ENCODE results near the gene NOL4L.

Gene NOL4L

DNA sequence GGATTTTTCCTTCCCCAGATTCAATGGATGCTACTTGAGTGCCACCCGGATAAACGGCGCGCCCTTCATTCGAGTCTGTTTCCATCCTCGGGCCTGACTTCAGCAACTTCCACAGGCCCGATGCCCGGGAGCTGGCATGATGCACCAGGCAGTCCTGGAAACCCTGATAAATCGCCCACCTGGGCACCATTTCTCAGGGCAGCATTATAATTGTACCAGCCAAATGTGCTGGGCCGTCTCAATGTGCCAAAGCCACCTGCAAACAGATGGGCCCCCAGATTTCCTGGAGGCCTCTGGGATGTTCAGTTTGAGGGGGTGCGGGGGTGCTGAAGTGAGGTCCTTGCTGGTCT lies 65.8 kb downstream of the NOL4L start:
- DNase-seq (ENCODE audit: low read depth, low spot score): no peak
- no peak overlapping the region for H3K4me3 ChIP-seq (ENCODE audit: low read length)

DNA sequence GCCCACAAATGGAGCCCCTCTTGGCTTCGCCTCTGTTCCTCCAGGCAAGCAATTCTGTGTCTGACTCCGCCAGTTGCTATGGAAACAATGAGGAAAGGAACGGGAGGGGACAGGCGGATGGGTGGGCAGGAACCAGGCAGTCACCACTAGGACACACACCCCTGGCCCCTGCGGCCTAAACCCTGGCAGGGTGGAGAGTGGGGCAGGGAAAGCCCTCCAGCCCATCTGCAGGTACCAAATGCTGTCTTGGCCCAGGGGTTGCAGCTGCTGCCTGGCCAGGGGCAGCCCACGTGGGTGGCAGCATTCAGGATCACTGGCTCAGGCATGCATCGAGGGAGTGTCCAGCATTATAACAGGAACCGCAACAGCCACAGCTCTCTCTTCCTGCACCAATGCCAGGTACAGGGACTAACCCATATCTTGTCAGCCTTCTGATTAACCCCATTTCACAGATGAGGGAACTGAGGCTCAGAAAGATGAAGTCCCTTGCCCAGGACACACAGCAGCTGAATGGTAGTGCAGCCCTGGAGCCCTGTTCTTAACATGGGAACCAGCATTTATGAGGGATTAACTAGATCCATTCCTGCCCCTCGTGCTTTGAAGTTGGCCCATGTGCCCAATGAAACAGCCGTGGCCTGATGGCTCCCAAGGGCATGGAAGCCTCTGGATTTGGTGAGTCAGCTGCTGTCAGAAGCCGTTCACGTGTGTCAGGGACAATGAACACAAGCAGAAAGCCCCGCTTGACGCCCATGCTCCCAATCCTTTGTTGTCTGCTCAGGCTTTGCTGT lies 66.3 kb downstream of the NOL4L start:
- DNase-seq (ENCODE audit: low read depth, low spot score): no peak
- H3K4me3 ChIP-seq (ENCODE audit: low read length): no peak overlapping the region

DNA sequence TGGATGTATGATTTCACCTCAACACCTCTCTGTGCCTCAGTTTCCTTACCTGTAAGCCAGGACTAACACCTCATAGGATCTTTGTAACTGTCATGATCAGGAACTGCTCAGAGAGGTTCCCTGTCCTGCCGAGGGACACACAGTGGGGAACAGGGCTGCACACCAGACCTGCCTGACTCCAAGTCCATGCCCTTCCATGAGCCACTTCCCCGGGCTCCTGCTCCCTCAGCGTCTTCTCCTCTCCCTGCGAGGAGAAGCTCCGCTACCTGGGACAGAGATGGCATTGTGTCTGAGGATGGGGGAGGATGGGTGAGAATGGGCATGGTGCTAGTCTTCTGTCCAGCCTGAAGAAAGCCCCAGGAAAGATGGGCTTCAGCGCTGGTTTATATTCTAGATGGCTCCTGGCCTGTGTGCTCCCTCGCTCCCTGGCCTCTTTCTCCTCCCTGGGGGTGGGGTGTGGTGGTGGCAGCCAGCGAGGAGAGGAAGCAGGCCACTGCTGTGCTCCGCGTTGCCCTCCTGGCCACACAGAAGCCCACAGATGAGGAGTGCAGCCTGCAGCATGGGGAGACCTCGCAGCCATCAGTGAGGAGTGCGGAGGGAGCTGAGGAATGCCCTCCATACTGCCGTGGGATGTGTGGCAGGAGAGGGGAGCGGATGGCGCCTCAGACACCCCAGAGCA lies 67.1 kb downstream of the NOL4L start:
- DNase-seq (ENCODE audit: low read depth, low spot score): no peak
- H3K4me3 ChIP-seq (ENCODE audit: low read length): no peak overlapping the region

DNA sequence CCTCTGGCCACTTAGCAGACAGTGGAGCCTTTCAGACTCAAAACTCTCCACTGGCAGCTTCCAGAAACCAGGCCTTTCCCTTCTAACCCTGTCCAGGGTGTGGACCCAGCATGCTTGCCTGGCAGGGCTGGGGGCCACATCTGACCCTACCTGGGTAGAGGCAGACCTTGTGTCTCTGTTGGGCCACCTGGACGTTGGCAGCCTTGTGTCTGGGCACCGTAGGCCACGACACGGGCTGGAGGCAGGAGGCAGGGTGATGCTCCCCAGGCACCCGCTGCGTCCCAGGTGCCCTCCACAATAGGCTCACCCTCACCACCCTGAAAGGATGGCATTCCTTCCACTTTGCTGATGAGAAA lies 67.6 kb downstream of the NOL4L start:
- H3K4me3 ChIP-seq (ENCODE audit: low read length): no peak overlapping the region
- no peak for DNase-seq (ENCODE audit: low read depth, low spot score)

DNA sequence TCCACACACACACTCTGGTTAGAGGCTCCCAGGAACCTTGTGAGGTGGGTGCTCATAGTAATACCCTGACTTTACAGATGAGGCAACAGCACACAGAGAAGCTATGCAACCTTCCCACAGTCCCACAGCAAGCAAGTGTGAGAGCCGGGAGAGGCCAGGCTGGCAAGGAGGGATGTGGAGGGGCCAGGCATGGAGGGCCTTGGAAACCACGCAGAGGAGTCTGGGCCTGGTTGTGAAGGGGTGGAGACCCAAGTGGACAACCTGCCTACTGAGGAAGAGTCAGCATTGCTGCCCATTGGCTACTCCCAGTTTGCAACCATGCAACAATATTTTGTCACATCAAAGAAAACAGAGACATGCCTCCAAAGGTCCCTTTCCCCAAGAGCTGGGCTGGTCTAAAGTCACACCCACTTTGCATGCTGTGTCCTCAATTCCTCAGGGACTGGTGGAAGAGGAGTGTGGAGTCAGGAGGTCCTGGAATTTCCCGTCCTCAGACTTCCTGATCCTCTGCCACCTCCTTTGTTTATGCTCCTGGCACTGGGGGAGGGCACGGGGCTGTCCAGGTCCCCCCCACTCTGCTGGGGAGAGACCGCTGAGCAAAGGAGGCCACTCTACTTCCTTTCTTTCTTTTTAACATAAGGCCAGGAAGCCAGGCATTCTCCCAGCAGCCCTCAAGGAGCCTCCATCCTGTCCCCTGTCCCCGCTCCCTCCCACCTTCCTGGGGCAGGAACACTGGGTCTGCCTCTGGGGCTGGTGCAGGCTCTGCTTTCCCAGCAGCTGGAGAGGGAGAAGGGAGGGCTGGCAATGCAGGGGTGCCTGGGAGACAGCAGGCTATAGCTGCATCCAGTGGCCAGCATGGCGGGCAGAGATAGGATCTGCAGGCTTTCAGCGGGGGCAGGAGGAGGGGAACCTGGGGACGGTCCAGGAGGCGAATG lies 68.3 kb downstream of the NOL4L start:
- DNase-seq (ENCODE audit: low read depth, low spot score): no peak
- no peak overlapping the region for H3K4me3 ChIP-seq (ENCODE audit: low read length)

DNA sequence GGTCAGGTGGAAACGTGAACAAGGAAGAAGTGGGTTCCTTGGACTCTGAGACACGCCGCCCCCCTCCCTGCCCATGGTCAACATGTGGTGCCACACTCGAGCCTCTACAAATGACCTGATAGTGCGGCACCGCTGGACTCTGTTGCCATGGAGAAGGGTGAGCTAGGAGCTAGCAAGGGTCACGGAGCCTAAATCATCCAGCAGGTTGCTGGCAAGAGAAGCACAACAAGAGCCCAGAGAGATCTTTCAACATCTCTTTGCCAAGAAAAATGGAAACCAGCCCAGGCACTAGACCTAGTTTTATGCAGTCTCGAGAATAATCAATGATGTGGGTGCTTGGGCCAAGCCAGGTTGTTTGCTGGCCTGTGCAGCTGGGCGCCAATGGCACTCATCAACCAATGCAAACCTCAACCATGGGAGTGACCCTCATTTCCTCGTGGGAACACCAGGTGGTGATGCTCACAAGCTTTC lies 69.5 kb downstream of the NOL4L start:
- no peak overlapping the region for H3K4me3 ChIP-seq (ENCODE audit: low read length)
- no peak for DNase-seq (ENCODE audit: low read depth, low spot score)

DNA sequence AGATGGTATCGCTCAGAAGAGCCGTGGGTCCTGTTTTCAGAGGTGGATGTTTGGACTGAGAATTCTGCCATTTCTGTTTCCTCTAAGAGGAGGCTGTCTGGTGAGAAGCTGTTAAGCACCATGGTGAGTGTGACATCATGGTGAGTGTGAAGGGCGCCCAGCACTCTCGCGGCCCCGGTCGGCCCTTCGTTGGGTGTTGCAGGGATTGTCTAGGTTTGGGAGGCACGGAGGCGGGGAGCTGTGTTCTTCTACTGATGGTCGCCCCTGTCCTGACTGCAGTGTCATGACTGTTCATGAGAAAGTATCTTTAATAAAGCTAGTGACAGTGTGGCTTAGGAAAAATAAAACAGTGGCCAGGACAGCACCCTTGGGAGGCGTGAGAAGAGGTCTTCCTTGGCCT lies 70.4 kb downstream of the NOL4L start:
- no peak for DNase-seq (ENCODE audit: low read depth, low spot score)
- H3K4me3 ChIP-seq (ENCODE audit: low read length): no peak overlapping the region

DNA sequence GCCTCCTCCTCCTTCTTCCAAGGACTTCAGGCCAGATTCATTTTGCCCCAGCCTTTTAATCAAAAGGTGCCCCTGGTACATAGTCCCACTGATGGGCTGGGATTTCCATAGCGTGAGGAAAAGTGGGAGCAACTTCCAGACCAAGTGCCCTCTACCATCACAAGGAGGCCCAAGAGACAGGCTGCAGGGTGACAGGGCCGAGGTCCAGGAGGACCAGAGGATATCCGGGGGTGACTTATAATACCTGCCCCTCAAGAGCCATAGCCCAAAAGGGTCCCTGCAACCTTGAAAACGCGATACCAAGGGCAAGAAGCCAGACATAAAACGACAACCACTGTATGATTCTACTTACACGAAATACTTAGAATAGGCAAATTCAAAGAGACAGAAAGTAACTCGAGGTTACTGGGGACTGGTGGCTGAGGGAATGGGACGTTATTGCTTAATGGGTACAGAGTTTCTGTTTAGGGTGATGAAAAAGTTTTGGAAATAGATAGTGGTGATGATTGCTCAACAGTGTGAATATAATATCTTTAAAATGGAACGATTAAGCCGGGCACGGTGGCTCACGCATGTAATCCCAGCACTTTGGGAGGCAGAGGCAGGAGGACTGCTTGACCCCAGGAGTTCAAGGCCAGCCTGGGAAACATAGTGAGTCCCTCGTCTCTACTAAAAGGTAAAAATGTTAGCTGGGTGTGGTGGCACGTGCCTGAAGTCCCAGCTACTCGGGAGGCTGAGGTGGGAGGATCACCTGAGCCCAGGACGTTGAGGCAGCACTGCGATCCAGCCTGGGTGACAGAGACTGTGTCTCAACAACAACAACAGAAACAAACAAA lies 71.9 kb downstream of the NOL4L start:
- no peak overlapping the region for H3K4me3 ChIP-seq (ENCODE audit: low read length)
- DNase-seq (ENCODE audit: low read depth, low spot score): no peak

DNA sequence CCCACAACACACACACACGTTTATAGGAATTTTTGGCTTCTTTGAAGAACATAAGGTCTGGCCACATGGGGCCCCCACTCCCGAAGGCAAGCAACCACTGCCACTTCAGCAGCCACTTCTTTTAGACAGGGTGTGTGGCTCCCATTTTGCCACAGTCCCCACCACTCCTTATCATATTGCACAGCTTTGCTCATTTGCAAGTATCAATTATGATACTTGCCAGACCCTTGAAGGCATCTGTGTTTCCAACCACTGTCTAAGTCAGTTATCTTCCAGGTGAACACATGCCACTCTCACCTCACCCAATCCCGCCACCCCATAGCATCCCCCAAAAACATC lies 73.1 kb downstream of the NOL4L start:
- DNase-seq (ENCODE audit: low read depth, low spot score): peak; percentile 74

DNA sequence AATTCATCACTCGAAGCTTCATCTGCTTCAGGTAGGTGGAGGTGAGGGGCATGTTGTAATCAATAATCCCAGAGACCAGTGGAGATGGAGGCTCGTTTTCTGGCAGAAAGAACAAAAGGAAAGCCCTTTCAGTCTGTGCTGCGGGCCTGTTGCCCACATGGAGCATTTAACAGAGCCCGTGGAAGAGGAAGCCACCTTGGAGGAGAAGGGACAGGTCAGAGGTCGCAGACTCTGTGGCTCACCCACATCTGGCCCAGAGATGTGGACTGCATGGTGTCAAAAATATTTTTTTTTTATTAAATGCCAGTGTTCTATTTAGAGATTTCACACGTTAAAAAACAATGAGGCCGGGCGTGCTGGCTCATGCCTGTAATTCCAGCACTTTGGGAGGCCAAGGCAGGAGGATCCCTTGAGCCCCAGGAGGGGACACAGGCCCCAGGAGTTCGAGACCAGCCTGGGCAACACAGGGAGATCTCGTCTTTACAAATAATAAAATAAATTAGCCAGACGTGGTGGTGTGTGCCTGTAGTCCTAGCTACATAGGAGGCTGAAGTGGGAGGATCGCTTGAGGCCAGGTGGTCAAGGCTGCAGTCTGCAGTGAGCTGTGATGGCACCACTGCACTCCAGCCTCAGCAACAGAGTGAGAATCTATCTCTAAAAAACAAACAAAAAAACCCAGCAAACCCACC lies 73.6 kb downstream of the NOL4L start:
- DNase-seq (ENCODE audit: low read depth, low spot score): no peak
- H3K4me3 ChIP-seq (ENCODE audit: low read length): peak overlapping the region; percentile 63

More for the DNA sequence above, 73.1 kb downstream of the NOL4L start:
- peak overlapping the region; percentile 63 for H3K4me3 ChIP-seq (ENCODE audit: low read length)

DNA sequence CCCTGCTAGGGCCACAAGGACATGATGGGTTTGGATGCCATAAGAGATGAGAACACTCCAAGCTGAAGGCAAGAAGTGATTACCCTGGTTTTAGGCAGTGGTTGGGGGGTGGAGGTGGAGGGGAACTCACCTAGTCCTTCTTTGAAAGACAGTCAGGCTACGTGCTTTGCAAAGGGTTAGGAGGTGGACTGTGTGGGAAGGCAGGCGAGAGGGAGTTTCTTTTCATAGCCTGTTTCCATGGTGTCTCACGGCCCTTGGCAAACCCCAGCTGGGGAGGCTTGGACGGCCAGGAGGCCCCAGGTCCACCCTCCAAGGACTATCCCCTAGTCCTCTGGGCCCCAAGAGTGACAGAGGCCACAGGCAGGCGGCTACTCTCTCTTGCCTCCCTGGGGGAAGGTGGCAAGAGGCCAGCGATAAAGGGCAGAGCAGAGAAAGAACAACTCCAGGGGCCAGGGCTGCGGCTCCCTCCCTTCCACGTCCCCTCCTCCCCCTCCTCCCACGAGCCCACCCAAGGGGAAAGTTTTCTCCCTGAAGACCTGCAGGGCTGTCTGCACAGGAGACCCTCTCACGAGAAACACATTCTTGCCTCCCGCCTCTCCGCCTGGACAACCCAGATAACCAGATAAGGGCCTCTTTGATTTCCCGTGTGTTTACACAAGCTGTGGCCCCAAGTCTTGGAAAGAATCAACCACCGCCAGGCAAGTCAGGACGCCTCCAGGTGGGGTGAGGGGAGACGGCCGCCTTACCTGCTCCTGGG lies 74.4 kb downstream of the NOL4L start:
- H3K4me3 ChIP-seq (ENCODE audit: low read length): peak overlapping the region; percentile 63
- no peak for DNase-seq (ENCODE audit: low read depth, low spot score)

DNA sequence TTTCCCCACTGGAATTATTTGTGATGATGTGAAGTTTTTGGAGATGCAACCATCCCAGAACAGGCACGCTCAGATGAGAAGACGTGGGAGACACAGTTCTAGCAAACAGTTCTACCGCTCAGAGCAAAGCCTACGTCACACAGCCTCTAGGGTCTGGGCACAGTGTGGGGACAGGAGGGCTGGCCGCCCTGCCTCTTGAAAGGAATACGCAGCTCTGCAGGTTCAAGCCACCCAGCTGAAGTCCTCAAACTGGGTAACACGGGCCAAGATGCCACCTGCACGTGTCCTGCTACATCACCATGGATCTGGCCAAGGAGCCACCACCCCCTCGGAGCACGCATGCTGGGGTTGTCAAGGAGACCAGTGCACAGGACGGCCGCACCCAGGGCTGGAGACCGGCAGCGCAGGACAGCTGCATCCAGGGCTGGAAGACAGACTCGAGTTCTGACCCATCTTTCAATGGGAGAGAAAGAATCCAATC lies 75.0 kb downstream of the NOL4L start:
- DNase-seq (ENCODE audit: low read depth, low spot score): no peak
- peak overlapping the region; percentile 63 for H3K4me3 ChIP-seq (ENCODE audit: low read length)

DNA sequence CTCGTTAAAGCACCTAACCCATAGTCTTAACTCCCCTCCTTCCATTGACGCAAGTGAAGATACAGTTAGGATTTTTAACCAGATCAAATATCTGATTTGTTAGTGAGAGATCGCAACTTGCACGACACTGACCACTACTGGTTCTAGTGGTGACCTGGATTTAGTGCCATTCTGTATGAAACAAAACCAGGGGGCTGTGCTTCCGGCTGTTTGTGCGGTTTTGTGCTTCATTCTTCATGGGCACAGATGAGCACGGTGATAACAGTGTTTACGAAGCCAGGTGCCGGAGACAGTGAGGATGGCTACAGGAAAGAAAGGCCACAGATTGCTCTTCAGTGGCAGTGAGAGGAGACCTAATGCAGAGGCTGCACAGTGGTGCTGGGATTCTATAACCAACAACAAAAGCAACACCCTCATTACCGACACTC lies 75.5 kb downstream of the NOL4L start:
- peak; percentile 99 for DNase-seq (ENCODE audit: low read depth, low spot score)
- peak overlapping the region; percentile 63 for H3K4me3 ChIP-seq (ENCODE audit: low read length)

DNA sequence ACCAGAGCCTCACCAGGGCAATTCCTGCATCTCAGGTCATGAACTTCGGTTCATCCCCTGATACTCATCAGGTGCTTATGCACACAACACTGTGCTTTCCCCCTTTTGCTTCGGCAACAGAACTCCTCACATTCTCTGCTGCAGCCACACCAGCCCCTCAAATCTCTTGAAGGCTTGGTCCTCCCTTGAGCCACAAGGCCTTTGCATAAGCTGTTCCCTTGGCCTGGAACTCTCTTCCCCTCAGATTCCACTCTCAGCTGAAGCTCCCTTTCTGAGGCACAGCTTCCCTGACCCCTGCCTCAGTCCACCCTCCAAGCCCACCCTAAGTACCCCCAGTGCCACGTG lies 76.4 kb downstream of the NOL4L start:
- H3K4me3 ChIP-seq (ENCODE audit: low read length): no peak overlapping the region
- no peak for DNase-seq (ENCODE audit: low read depth, low spot score)

DNA sequence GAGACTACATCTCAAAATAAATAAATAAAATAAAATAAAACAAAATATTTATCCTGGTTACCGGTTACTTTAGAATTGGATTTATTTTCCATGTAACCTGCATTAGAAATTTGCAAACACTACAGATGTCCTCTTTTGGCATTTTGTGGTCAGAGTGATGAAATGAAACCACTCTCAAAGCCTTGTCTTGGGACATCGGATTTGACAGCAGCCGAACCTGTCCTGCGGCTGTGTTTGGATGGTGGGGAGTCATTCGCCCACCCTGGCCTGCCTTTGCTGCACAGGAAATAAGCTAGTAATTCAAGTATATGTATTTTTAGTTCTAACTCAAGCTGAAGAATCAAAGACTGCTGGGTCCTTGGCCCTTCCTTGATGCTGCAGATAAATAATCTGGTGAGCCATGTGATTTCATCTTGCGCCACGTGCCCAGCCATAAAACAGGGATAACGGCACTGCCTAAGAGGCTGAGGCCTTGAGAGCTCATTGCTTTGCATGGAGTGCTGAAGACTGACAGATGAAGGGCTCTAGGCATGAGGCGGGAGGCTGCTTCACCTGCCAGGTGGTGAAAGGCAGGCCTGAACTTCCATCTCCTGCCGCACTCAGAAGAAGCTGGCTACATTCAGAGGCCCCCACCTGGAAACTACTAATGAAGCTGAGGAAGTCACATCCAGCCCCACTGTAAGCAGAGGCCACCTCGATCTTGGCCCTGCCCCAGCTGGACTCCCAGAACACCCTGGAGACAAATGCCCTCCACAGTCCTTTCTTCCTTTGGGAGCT lies 76.9 kb downstream of the NOL4L start:
- DNase-seq (ENCODE audit: low read depth, low spot score): peak; percentile 45
- H3K4me3 ChIP-seq (ENCODE audit: low read length): no peak overlapping the region

DNA sequence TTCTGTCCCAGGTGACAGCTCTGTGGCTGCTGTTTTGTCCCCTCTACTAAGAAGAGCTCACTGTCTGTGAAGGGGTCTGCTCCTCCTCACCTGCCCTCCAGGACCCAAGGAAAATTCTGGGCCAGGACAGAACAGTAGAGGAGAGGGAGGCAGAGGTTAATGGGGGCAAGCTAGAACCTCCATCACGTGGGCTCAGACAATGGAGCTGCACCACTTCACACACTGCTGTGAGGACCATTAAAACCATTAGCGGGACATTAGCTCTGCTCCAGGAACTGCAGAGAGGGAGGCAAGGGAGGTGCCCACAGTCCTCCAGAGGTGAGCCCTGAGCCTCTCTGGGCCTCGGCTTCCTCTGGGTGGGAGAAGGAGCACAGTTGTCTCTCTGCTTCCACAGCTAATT lies 78.4 kb downstream of the NOL4L start:
- no peak overlapping the region for H3K4me3 ChIP-seq (ENCODE audit: low read length)
- no peak for DNase-seq (ENCODE audit: low read depth, low spot score)
